PC-9 (cell line): Measurements from ENCODE around the gene TSEN34.

Source experiments
- CTCF ChIP-seq: fragments of 200-600 bp; sonication (generic); conservative IDR thresholded peaks from 2 replicates; pipeline ENCODE4 v1.6.1; 2017; ENCODE audit warnings: mixed run types, antibody characterized with exemption, mild to moderate bottlenecking, moderate library complexity
- EZH2 ChIP-seq: fragments of 200-600 bp; sonication (generic); IDR thresholded peaks from 2 replicates; pipeline ENCODE4 v1.8.0; 2017; ENCODE audit warnings: antibody characterized with exemption, low read depth

DNA sequence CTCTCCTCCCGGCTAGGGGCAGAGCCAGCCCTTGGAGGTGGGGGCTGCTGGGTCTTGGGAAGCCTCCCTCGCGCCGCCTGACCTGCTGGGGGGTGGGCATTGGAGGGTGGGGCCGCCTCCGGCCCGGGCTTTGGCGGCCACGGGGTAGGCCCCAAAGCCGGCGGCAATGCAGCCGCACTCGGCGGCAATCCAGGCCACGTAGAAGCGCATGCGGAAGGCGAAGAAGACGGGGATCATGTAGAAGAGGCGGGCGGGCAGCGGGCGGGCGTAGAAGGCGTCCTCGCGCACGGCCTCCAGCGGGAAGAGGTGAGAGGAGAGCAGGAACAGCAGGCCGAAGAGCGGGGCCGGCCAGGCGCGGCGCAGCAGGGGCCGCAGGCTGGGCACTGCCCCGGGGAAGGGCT lies 10.4 kb upstream of the TSEN34 start:
- no peak for TF ChIP-seq CTCF
- TF ChIP-seq EZH2 = no peak
